GM12892 (cell line): ENCODE measurements around the gene FOXQ1.
A peak's percentile ranks its signal among the peaks of the same experiment; 100 is the strongest.

Experiments
- DNase-seq: peaks from one replicate; pipeline ENCODE4 v3.0.0; 2011; ENCODE audit not compliant: insufficient read length
- FAIRE-seq: peaks from 2 replicates; lab custom pipeline; 2011; peaks lifted over from hg19 to GRCh38; lab: Jason Lieb, UNC
- POLR2A ChIP-seq: IDR thresholded peaks from 2 replicates; pipeline ENCODE4 v1.6.1; 2011; ENCODE audit warnings: low read depth, low read length, control low read depth
- POLR2AphosphoS5 ChIP-seq: IDR thresholded peaks from 2 replicates; pipeline ENCODE4 v1.6.1; 2011; ENCODE audit warnings: low read depth, low read length, control low read depth
- TAF1 ChIP-seq: IDR thresholded peaks from 2 replicates; pipeline ENCODE4 v1.6.1; 2011; ENCODE audit warnings: low read depth, mild to moderate bottlenecking, control low read depth, low read length, borderline replicate concordance

Gene FOXQ1

GRCh38 chr6:1291381-1291780 is 20.5 kb upstream of the FOXQ1 start:
- DNase-seq (no peak), FAIRE-seq (no peak)
- TF ChIP-seq POLR2A (no peak), TAF1 (no peak), POLR2AphosphoS5 (no peak)

GRCh38 chr6:1295420-1295819 is 16.5 kb upstream of the FOXQ1 start:
- FAIRE-seq: no peak
- no peak for DNase-seq
- TF ChIP-seq TAF1 (no peak), POLR2A (no peak), POLR2AphosphoS5 (no peak)

GRCh38 chr6:1296079-1296478 is 15.8 kb upstream of the FOXQ1 start:
- no peak for TF ChIP-seq POLR2AphosphoS5
- TF ChIP-seq TAF1: no peak
- TF ChIP-seq POLR2A: no peak
- DNase-seq: no peak
- FAIRE-seq: no peak

GRCh38 chr6:1296542-1296941 is 15.4 kb upstream of the FOXQ1 start:
- DNase-seq: no peak
- no peak for FAIRE-seq
- TF ChIP-seq POLR2AphosphoS5: no peak
- TF ChIP-seq TAF1: no peak
- TF ChIP-seq POLR2A: no peak

GRCh38 chr6:1297746-1298145 is 14.2 kb upstream of the FOXQ1 start:
- TF ChIP-seq POLR2A (no peak), POLR2AphosphoS5 (no peak), TAF1 (no peak)
- FAIRE-seq (no peak), DNase-seq (no peak)

GRCh38 chr6:1298768-1299167 is 13.1 kb upstream of the FOXQ1 start:
- FAIRE-seq: no peak
- DNase-seq: no peak
- no peak for TF ChIP-seq POLR2AphosphoS5
- TF ChIP-seq POLR2A: no peak
- TF ChIP-seq TAF1: no peak

- DNase-seq (no peak), FAIRE-seq (no peak)
- no peak for TF ChIP-seq POLR2A
- no peak for TF ChIP-seq TAF1
- TF ChIP-seq POLR2AphosphoS5: no peak
These were observed 5.8 kb upstream of the FOXQ1 start for GRCh38 chr6:1306133-1306532.

- no peak for DNase-seq
- no peak for FAIRE-seq
- no peak for TF ChIP-seq POLR2A
- no peak for TF ChIP-seq TAF1
- TF ChIP-seq POLR2AphosphoS5: no peak
These were observed 2.5 kb upstream of the FOXQ1 start for GRCh38 chr6:1309366-1309765.

GRCh38 chr6:1310628-1311399 is 1.1 kb upstream of the FOXQ1 start:
- no peak for TF ChIP-seq TAF1
- TF ChIP-seq POLR2AphosphoS5: no peak
- no peak for TF ChIP-seq POLR2A
- DNase-seq: no peak
- no peak for FAIRE-seq

GRCh38 chr6:1312203-1312472 is 240 bp downstream of the FOXQ1 start:
- DNase-seq (no peak), FAIRE-seq (no peak)
- TF ChIP-seq POLR2A (no peak), TAF1 (no peak), POLR2AphosphoS5 (no peak)

- TF ChIP-seq POLR2A (no peak), TAF1 (no peak), POLR2AphosphoS5 (no peak)
- DNase-seq (peak; percentile 25), FAIRE-seq (no peak)
These were observed 822 bp downstream of the FOXQ1 start for GRCh38 chr6:1312473-1313367.
